ENCODE measurements around the gene FGFRL1. TPM values are rescaled to one million over a fixed set of nuclear protein-coding genes. Genes with fewer than 3 reads are reported as not detected.

FGFRL1 gene
- total RNA-seq, 1 experiment from 2014 or later, result 26.1 TPM

GRCh38 chr4:1002131-1002630 lies 9.2 kb upstream of the FGFRL1 start:
- Histone ChIP-seq H3K4ac (ENCODE audit: low read depth, low read length) (no peak overlapping the region), H3K79me1 (ENCODE audit: insufficient read depth, low read depth, low read length, poor library complexity, severe bottlenecking) (no peaks in the 10 kb centered on the region), H3K23ac (ENCODE audit: insufficient read length, low read depth, low read length) (no peak overlapping the region), H3K14ac (ENCODE audit: insufficient read depth, low read length) (0 out of 2 replicates have a peak overlapping the region, but pooled peaks have one; percentile 46), H2BK15ac (ENCODE audit: low read depth, low read length) (no peak overlapping the region), H3K4me1 (ENCODE audit: insufficient read depth, low read length) (no peaks in the 10 kb centered on the region), H3K79me2 (ENCODE audit: insufficient read depth, low read length) (no peaks in the 10 kb centered on the region), H2BK12ac (ENCODE audit: insufficient read length, low read depth, low read length) (no peak overlapping the region), H4K91ac (ENCODE audit: insufficient read length, low read depth, low read length) (no peak overlapping the region), H3K9ac (ENCODE audit: extremely low read depth, insufficient read length, low read length) (no peak overlapping the region), H4K8ac (replicated peaks; ENCODE audit: insufficient read length, low read depth, low read length) (no peak overlapping the region), H3K27ac (ENCODE audit: insufficient read length, low read depth, low read length) (no peak overlapping the region), H3K18ac (ENCODE audit: insufficient read length, low read depth, low read length) (no peak overlapping the region), H4K20me1 (ENCODE audit: control insufficient read depth, insufficient read depth, insufficient read length) (no peaks in the 10 kb centered on the region), H2BK20ac (ENCODE audit: low read depth, low read length, poor library complexity, severe bottlenecking) (no peak overlapping the region), H2AFZ (ENCODE audit: low read length) (no peak overlapping the region), H3K23me2 (ENCODE audit: insufficient read length, low read depth, low read length, poor library complexity, severe bottlenecking) (peaks cover 11% of the 10 kb centered on the region), H2AK5ac (ENCODE audit: insufficient read length, low read length) (no peak overlapping the region), H4K5ac (ENCODE audit: insufficient read length, low read depth, low read length) (no peak overlapping the region), H2BK120ac (ENCODE audit: low read depth, low read length, poor library complexity, severe bottlenecking) (no peak overlapping the region), H3K56ac (ENCODE audit: insufficient read length, low read depth, low read length) (no peak overlapping the region), H3K9me3 (ENCODE audit: control insufficient read depth, low read depth, low read length) (no peaks in the 10 kb centered on the region), H3T11ph (ENCODE audit: low read length) (no peak overlapping the region), H3K27me3 (ENCODE audit: insufficient read depth, low read length) (peaks cover 35% of the 10 kb centered on the region; the same call in 1 of the 2 replicates), H2BK5ac (ENCODE audit: insufficient read length, low read length) (no peak overlapping the region), H3K4me2 (ENCODE audit: insufficient read depth, insufficient read length, low read length) (peak overlapping the region; percentile 56)
- peak overlapping the region; percentile 34 to 74; a peak in 4 of 5 replicates for H3K4me3 Mint-ChIP-seq
- DNase-seq, result peak; percentile 59
- H3K27me3 Mint-ChIP-seq (ENCODE audit: low read depth), result peaks cover 84% of the 10 kb centered on the region
- peaks cover 2% of the 10 kb centered on the region in 2 experiments; a peak in 2 of 4 replicates for H3K4me1 Mint-ChIP-seq
- peaks cover 5 to 9% of the 10 kb centered on the region in 2 experiments; a peak in 4 of 5 replicates for H3K9me3 Mint-ChIP-seq
- TF ChIP-seq CTCF (conservative IDR thresholded peaks at IDR 0.05), result no peak
- no peak overlapping the region for H3K27ac Mint-ChIP-seq
- no CpG with 5 or more reads among the region's 54 CpGs for WGBS (ENCODE audit: extremely low coverage, insufficient read length, low lambda C conversion rate)
- H3K36me3 Mint-ChIP-seq (ENCODE audit: insufficient read depth in 1 of 3, low read depth in 3 of 3), result no peaks in the 10 kb centered on the region

All from H9 (cell line).